ENCODE data around the gene TEX51.

The TEX51 gene

DNA sequence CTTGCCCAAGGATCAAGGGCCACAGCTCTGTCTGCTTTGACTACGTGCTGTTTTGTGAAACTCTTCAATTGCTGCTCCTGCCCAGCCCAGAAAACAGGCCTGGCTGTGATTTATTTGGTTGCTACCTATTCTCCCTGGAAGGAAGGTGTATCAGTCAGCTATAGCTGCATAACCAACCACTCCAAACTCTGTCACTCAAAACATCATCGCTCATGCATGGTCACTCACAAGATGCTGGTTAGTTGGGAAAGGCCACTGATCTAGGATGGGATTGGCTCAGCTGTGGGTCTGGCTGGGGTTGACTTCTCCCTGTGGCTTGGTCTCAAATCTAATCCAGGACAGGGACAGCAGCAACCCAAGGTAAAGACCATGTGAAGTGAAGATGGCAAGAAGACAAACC is 14.6 kb downstream of the TEX51 start:
- DNase-seq, result no peak
- Histone ChIP-seq H3K9me3 (ENCODE audit: severe bottlenecking) (no peaks in the 10 kb centered on the region), H3K36me3 (no peaks in the 10 kb centered on the region), H3K27me3 (ENCODE audit: insufficient read depth, low read depth, severe bottlenecking) (peaks cover 11% of the 10 kb centered on the region), H3K4me3 (ENCODE audit: low read depth, low read length) (no peak overlapping the region), H3K27ac (no peak overlapping the region)
- TF ChIP-seq, protein P1, sequence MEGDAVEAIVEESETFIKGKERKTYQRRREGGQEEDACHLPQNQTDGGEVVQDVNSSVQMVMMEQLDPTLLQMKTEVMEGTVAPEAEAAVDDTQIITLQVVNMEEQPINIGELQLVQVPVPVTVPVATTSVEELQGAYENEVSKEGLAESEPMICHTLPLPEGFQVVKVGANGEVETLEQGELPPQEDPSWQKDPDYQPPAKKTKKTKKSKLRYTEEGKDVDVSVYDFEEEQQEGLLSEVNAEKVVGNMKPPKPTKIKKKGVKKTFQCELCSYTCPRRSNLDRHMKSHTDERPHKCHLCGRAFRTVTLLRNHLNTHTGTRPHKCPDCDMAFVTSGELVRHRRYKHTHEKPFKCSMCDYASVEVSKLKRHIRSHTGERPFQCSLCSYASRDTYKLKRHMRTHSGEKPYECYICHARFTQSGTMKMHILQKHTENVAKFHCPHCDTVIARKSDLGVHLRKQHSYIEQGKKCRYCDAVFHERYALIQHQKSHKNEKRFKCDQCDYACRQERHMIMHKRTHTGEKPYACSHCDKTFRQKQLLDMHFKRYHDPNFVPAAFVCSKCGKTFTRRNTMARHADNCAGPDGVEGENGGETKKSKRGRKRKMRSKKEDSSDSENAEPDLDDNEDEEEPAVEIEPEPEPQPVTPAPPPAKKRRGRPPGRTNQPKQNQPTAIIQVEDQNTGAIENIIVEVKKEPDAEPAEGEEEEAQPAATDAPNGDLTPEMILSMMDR (IDR thresholded peaks at IDR 0.05; ENCODE audit: low read depth, low read length), result no peak

DNA sequence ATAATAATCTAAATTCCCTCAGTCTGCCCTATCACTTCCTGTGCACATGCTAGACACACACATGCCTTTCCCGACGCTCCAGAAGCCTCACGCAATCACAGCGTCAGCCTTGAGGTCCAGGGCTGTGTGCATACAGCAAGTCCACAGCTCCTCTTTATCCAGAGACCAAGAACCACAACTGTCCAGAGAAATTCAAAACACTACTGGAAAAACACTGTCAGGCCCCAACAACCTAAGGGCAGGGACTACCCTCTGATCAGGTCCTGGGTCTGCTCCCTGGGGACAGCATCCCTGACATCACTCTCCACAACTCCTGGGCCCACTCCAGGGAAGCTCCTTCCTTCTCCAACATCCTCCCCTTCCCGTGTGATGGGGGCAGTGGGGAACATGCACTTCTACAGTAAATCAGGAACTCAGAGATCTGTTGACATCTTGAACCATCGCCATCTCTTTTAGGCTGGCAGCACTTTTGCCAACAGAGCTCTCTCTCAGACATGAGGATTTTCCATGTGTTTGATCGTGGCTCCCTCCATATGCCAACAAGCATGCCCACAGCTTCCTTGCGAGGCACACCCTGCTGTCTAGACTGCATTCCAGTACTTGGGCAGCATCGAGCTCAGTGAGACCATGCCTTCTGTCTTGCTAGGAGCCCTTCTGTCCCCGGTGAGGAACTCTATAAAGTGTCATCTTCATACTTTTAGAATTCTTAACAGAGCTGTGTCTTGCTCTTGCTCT is 15.4 kb downstream of the TEX51 start:
- Histone ChIP-seq H3K4me3 (ENCODE audit: low read depth, low read length) (no peak overlapping the region), H3K36me3 (no peaks in the 10 kb centered on the region), H3K27ac (no peak overlapping the region), H3K9me3 (ENCODE audit: severe bottlenecking) (no peaks in the 10 kb centered on the region), H3K27me3 (ENCODE audit: insufficient read depth, low read depth, severe bottlenecking) (peaks cover 11% of the 10 kb centered on the region)
- TF ChIP-seq, protein P1 (IDR thresholded peaks at IDR 0.05; ENCODE audit: low read depth, low read length), result no peak
- DNase-seq, result no peak

DNA sequence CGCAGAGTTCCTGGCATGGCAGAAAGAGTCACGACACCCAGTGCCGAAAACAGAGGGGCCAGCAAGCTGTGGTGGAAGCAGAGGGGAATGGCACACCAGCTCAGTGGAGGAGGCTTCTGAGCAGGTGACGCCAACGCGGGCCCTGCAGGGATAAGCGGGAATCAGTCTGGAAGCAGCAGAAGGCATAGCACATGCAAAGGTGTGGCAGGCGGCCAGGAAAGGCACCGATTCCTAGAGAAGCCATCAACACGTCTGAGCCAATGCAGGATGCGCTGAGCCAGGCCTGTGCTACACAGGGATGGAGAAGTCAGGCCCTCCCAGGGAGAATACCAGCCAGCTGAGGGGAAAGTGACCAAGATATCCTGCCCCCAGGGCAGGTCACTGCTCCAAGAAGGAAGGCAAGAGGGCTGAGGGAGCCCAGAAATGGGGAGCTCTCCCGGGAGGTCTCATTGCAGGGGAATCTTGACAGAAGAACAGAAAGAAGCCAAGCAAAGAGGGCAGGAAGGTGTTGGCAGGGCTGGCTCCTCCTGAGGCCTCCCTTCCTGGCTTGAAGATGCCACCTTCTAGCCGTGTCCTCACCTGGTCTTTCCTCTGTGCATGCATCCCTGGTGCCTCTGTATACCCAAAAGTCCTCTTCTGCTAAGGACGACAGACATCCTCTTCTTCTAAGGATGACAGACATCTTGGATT is 16.3 kb downstream of the TEX51 start:
- Histone ChIP-seq H3K27ac (no peak overlapping the region), H3K27me3 (ENCODE audit: insufficient read depth, low read depth, severe bottlenecking) (peaks cover 14% of the 10 kb centered on the region), H3K9me3 (ENCODE audit: severe bottlenecking) (no peaks in the 10 kb centered on the region), H3K36me3 (no peaks in the 10 kb centered on the region), H3K4me3 (ENCODE audit: low read depth, low read length) (no peak overlapping the region)
- TF ChIP-seq, protein P1 (IDR thresholded peaks at IDR 0.05; ENCODE audit: low read depth, low read length), result no peak
- no peak for DNase-seq

DNA sequence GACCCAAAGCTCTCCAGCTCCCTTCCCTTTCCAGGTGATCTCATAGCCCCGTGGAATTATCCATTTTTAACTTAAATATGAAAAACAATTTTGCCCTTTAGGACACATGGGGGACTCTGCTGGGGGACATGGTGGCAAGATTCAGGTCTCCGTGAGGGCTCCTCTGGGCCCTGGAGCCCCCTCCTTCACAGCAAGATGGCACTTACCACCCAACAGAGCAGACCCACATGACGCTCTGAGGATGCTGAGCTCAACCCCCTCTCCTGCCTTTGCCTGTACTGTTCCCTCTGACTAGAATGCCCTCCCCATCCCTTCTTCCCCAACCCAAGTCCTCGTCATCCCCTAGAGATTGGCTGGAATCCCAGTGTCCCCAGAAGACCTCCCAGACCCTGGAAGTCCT is 17.2 kb downstream of the TEX51 start:
- Histone ChIP-seq H3K9me3 (ENCODE audit: severe bottlenecking) (no peaks in the 10 kb centered on the region), H3K27me3 (ENCODE audit: insufficient read depth, low read depth, severe bottlenecking) (peaks cover 9% of the 10 kb centered on the region), H3K36me3 (no peaks in the 10 kb centered on the region), H3K4me3 (ENCODE audit: low read depth, low read length) (no peak overlapping the region), H3K27ac (no peak overlapping the region)
- TF ChIP-seq, protein P1 (IDR thresholded peaks at IDR 0.05; ENCODE audit: low read depth, low read length), result no peak
- no peak for DNase-seq

DNA sequence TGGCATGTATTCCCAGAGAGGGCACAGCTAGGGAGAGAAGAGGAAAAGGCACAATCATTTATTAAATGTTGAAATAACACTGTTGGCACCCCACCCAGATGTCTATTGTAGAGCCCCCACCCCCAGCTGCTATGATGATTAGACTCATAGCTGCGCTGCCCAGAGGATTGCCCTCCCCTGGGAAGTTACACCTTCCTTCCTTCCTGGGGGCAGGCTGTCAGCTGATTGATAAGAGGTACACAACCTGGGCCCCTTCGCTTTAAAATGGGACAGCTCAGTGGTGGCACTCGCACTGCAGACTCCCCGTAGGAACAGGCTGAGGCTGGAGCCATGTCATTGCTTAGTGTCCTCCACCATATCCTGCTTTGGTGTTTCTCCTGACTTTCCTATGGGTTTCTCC is 18.1 kb downstream of the TEX51 start:
- no peak for DNase-seq
- Histone ChIP-seq H3K27ac (no peak overlapping the region), H3K27me3 (ENCODE audit: insufficient read depth, low read depth, severe bottlenecking) (peaks cover 11% of the 10 kb centered on the region), H3K9me3 (ENCODE audit: severe bottlenecking) (no peaks in the 10 kb centered on the region), H3K36me3 (no peaks in the 10 kb centered on the region), H3K4me3 (ENCODE audit: low read depth, low read length) (no peak overlapping the region)
- TF ChIP-seq, protein P1 (IDR thresholded peaks at IDR 0.05; ENCODE audit: low read depth, low read length), result no peak

Data from WERI-Rb-1 (cell line).